ENCODE results near the gene PPP4R4. TPM values are rescaled to one million over a fixed set of nuclear protein-coding genes. Genes with fewer than 3 reads are reported as not detected.

The PPP4R4 gene
- total and polyA plus RNA-seq, 2 of the 4 experiments (the other 2 are of a cell fraction): 0.17 to 0.36 TPM

DNA sequence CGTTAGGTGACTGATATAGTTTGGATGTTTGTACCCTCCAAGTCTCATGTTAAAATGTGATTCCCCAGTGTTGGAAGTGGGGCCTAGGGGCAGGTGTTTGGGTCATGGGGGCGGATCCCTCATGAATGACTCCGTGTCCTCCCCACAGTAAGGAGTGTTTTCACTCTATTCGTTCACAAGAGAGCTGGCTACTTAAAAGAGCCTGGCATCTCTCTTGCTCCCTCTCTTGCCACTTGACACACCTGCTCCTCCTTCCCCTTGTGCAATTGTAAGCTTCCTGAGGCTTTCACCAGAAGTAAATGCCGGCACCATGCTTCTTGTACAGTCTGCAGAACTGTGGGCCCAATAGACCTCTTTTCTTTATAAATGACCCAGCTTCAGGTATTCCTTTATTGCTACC is 47.3 kb upstream of the PPP4R4 start:
- no TSS peak for BruUV-seq (replicated peaks)
- Histone ChIP-seq H2BK120ac (ENCODE audit: low read depth, low read length) (no peak overlapping the region), H2BK5ac (ENCODE audit: low read depth, low read length, poor library complexity, severe bottlenecking) (no peak overlapping the region), H3K18ac (ENCODE audit: low read depth, low read length) (no peak overlapping the region), H3K23ac (ENCODE audit: low read depth, low read length) (no peak overlapping the region), H3K4me1 (ENCODE audit: control insufficient read depth, insufficient read depth, low read length) (peaks cover 9% of the 10 kb centered on the region), H4K91ac (ENCODE audit: insufficient read depth, low read depth, low read length) (no peak overlapping the region), H4K5ac (ENCODE audit: low read depth, low read length) (no peak overlapping the region), H3K9me1 (ENCODE audit: insufficient read depth, low read length) (peaks cover 5% of the 10 kb centered on the region; the same call in 1 of the 2 replicates), H3K4ac (ENCODE audit: low read depth, low read length) (no peak overlapping the region), H3K4me3 (ENCODE audit: insufficient read depth, low read depth, low read length) (no peak overlapping the region), H3K9ac (ENCODE audit: low read depth, low read length) (no peak overlapping the region), H3K79me1 (ENCODE audit: low read depth in 1 of 2, low read length in 2 of 2) (peaks cover 0 to 14% of the 10 kb centered on the region in 2 experiments; a peak in 1 of 4 replicates), H3K27me3 (ENCODE audit: control insufficient read depth, insufficient read depth, low read length) (no peaks in the 10 kb centered on the region), H2AK5ac (ENCODE audit: low read depth, low read length) (no peak overlapping the region), H3K36me3 (ENCODE audit: control insufficient read depth, insufficient read depth, low read length) (peaks cover 12% of the 10 kb centered on the region), H3K27ac (ENCODE audit: insufficient read depth, low read length) (no peak overlapping the region), H2BK20ac (ENCODE audit: low read depth, low read length) (no peak overlapping the region), H2BK15ac (ENCODE audit: low read depth, low read length) (no peak overlapping the region), H4K8ac (ENCODE audit: low read depth in 2 of 2, low read length in 2 of 2) (no peak overlapping the region), H2AFZ (replicated peaks; ENCODE audit: low read length, poor library complexity) (no peak overlapping the region), H3K9me3 (ENCODE audit: control insufficient read depth, insufficient read depth, low read length) (no peaks in the 10 kb centered on the region), H3K56ac (ENCODE audit: extremely low read depth, insufficient read depth, low read length) (no peak overlapping the region), H4K20me1 (ENCODE audit: insufficient read depth, low read length) (no peaks in the 10 kb centered on the region), H3K4me2 (ENCODE audit: low read depth, low read length) (no peak overlapping the region), H3K14ac (replicated peaks; ENCODE audit: low read depth, low read length) (no peak overlapping the region), H2AK9ac (replicated peaks; ENCODE audit: low read depth, low read length, poor library complexity) (no peak overlapping the region)
- ATAC-seq (ENCODE audit: low read depth) (no peak), DNase-seq (no peak)
- ChIA-PET POLR2A (ENCODE audit: unreplicated experiment) (no interaction called here), CTCF (interaction anchor here (0.6 kb wide), 1 partner anchor 75 kb away, joined by 3 read pairs; no protein-coding TSS in a partner anchor)
- dilution Hi-C loops (cut with HindIII; ENCODE audit: low sequenced_read_pairs, unreplicated experiment): no loop called here
- intact Hi-C loops (cut with micrococcal nuclease): no loop called here
- WGBS, 2 experiments (ENCODE audit: extremely low coverage in 2 of 2, insufficient read length in 1 of 2): 80% methylated on average over 1 of the region's 5 CpGs; no CpG with 5 or more reads in 1 of the 2 experiments
- TF ChIP-seq NFE2L2 (IDR thresholded peaks at IDR 0.05; ENCODE audit: low read depth, low read length) (no peak), MXI1 (IDR thresholded peaks at IDR 0.05; ENCODE audit: borderline replicate concordance, low read depth, low read length) (no peak), CEBPB (IDR thresholded peaks at IDR 0.05; ENCODE audit: low read depth, low read length) (no peak), RAD21 (IDR thresholded peaks at IDR 0.05; ENCODE audit: low read length) (no peak), FOS (IDR thresholded peaks at IDR 0.05; ENCODE audit: low read depth, low read length) (no peak), SMC3 (IDR thresholded peaks at IDR 0.05; ENCODE audit: low read depth, low read length) (no peak)
- TF ChIP-seq, protein P1, sequence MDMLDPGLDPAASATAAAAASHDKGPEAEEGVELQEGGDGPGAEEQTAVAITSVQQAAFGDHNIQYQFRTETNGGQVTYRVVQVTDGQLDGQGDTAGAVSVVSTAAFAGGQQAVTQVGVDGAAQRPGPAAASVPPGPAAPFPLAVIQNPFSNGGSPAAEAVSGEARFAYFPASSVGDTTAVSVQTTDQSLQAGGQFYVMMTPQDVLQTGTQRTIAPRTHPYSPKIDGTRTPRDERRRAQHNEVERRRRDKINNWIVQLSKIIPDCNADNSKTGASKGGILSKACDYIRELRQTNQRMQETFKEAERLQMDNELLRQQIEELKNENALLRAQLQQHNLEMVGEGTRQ (IDR thresholded peaks at IDR 0.05; ENCODE audit: low read depth, low read length): no peak
- in situ Hi-C loops (cut with MboI; ENCODE audit: low sequenced_read_pairs): no loop called here

All from IMR-90 (cell line).